Measurements from ENCODE around the gene AQP1. TPM values are rescaled to one million over a fixed set of nuclear protein-coding genes. Genes with fewer than 3 reads are reported as not detected.

Gene AQP1
- total and polyA plus RNA-seq, 10 of the 15 experiments (the other 5 are each of a cell fraction or from before 2014, with no cell fraction given), result 0.03 to 0.64 TPM; not detected in 8

- TF ChIP-seq ESRRA (IDR thresholded peaks at IDR 0.05; ENCODE audit: low read length), result no peak
- TF ChIP-seq CBFB (IDR thresholded peaks at IDR 0.05; ENCODE audit: low read depth), result no peak
- no peak for TF ChIP-seq HDAC6 (IDR thresholded peaks at IDR 0.05; ENCODE audit: unreplicated experiment)
- TF ChIP-seq SIN3A (IDR thresholded peaks at IDR 0.05; ENCODE audit: low read depth, low read length), result no peak
- TF ChIP-seq RCOR1 (conservative IDR thresholded peaks at IDR 0.05; ENCODE audit: low read depth, low read length), result no peak
- no peak for TF ChIP-seq HCFC1 (IDR thresholded peaks at IDR 0.05; ENCODE audit: low read length)
- TF ChIP-seq TBL1XR1 (IDR thresholded peaks at IDR 0.05; ENCODE audit: low read depth, low read length), result no peak
- TF ChIP-seq MLLT1 (IDR thresholded peaks at IDR 0.05), result no peak
- no peak for TF ChIP-seq BCLAF1 (IDR thresholded peaks at IDR 0.05)
- TF ChIP-seq SMAD1 (IDR thresholded peaks at IDR 0.05; ENCODE audit: low read depth, partially characterized antibody), result no peak
- TF ChIP-seq PAX8 (IDR thresholded peaks at IDR 0.05), result no peak
- in situ Hi-C loops (cut with MboI) (no loop called here), intact Hi-C loops (cut with micrococcal nuclease; ENCODE audit: unreplicated experiment) (no loop called here)
- Histone ChIP-seq H3K9me3 (replicated peaks; ENCODE audit: control insufficient read depth, insufficient read depth, low read length) (no peaks in the 10 kb centered on the region), H3K4me2 (ENCODE audit: control insufficient read depth, insufficient read depth) (no peak overlapping the region), H3K27me3 (replicated peaks in 1 of 2; ENCODE audit: control insufficient read depth in 2 of 2, insufficient read depth in 2 of 2, low read length in 1 of 2) (peaks cover 0 to 2% of the 10 kb centered on the region in 2 experiments; a peak in 3 of 4 replicates), H2AFZ (ENCODE audit: control insufficient read depth, low read depth, low read length) (no peak overlapping the region), H3K27ac (ENCODE audit: control insufficient read depth, insufficient read depth) (no peak overlapping the region), H3K4me1 (ENCODE audit: control insufficient read depth, insufficient read depth, low read length) (no peaks in the 10 kb centered on the region), H3K79me2 (ENCODE audit: control insufficient read depth, insufficient read depth, low read length) (no peaks in the 10 kb centered on the region), H3K4me3 (no peak overlapping the region), H3K9ac (ENCODE audit: control insufficient read depth, insufficient read depth, low read length) (no peak overlapping the region), H4K20me1 (ENCODE audit: control insufficient read depth, insufficient read depth) (no peaks in the 10 kb centered on the region), H3K36me3 (ENCODE audit: control insufficient read depth in 2 of 2, insufficient read depth in 2 of 2, low read length in 1 of 2) (no peaks in the 10 kb centered on the region)
- RAD21 ChIA-PET (ENCODE audit: unreplicated experiment), result no interaction called here
- WGBS (ENCODE audit: insufficient coverage, insufficient replicate concordance, low lambda C conversion rate, missing lambda C conversion rate), result 10% methylated on average over 2 of the region's 2 CpGs
- SMC1A ChIA-PET (ENCODE audit: uncharacterized antibody, unreplicated experiment), result interaction anchor here (1.5 kb wide), 1 partner anchor 35 kb away, joined by 3 read pairs; no protein-coding TSS in a partner anchor
- FAIRE-seq (no peak), ATAC-seq (no peak), DNase-seq (ENCODE audit: low read depth, low spot score) (no peak)
- POLR2A ChIA-PET, result interaction anchor here (0.5 kb wide), 1 partner anchor 1094 kb away, joined by 3 read pairs; no protein-coding TSS in a partner anchor
- CTCF ChIA-PET, result interaction anchor here (0.6 to 0.7 kb wide), 2 partner anchors 41 to 132 kb away, joined by 3 read pairs; no protein-coding TSS in a partner anchor
- BruUV-seq (replicated peaks), result no TSS peak
Measured at GRCh38 chr7:30897770-30898169, 13.9 kb upstream of the AQP1 start.
